Fibroblast of peridontal ligament (primary cell): ENCODE measurements around the gene KNOP1.
A peak's percentile ranks its signal among the peaks of the same experiment; 100 is the strongest.

Experiments used
- DNase-seq: peaks from one replicate; pipeline ENCODE4 v3.0.0-alpha.2; 2010; ENCODE audit errors: extremely low read depth

The KNOP1 gene

GRCh38 chr16:19717741-19718623, at the start of gene KNOP1, which contains the start of gene IQCK:
TSS of gene KNOP1 (minus strand) at chr16:19718227. CDS start at chr16:19715035, 3,192 bp downstream.
TSS of gene IQCK (plus strand) at chr16:19718271. CDS start at chr16:19718307, 36 bp downstream.
- DNase-seq, result peak; percentile 81

GRCh38 chr16:19767497-19767896, 49.5 kb upstream of the KNOP1 start:
- DNase-seq, result no peak

GRCh38 chr16:19766988-19767387, 49.0 kb upstream of the KNOP1 start:
- DNase-seq, result no peak

GRCh38 chr16:19766554-19766884, 48.5 kb upstream of the KNOP1 start:
- DNase-seq, result no peak

- DNase-seq, result peak; percentile 53
Measured at GRCh38 chr16:19765860-19766553, 48.0 kb upstream of the KNOP1 start.

- peak; percentile 51 for DNase-seq
Measured at GRCh38 chr16:19760356-19761060, 42.5 kb upstream of the KNOP1 start.

- peak; percentile 57 for DNase-seq
Measured at GRCh38 chr16:19757762-19758595, 40.0 kb upstream of the KNOP1 start.

- peak; percentile 39 for DNase-seq
Measured at GRCh38 chr16:19757026-19757425, 39.0 kb upstream of the KNOP1 start.

GRCh38 chr16:19755268-19755667, 37.2 kb upstream of the KNOP1 start:
- DNase-seq, result no peak

GRCh38 chr16:19754644-19755036, 36.6 kb upstream of the KNOP1 start:
- no peak for DNase-seq

GRCh38 chr16:19753815-19754643, 36.0 kb upstream of the KNOP1 start:
- DNase-seq, result peak; percentile 48

- DNase-seq, result no peak
Measured at GRCh38 chr16:19751478-19752385, 33.7 kb upstream of the KNOP1 start.

GRCh38 chr16:19749571-19750080, 31.6 kb upstream of the KNOP1 start:
- DNase-seq, result no peak

GRCh38 chr16:19748389-19749168, 30.6 kb upstream of the KNOP1 start:
- DNase-seq, result no peak

GRCh38 chr16:19746561-19746960, 28.5 kb upstream of the KNOP1 start:
- DNase-seq, result no peak

GRCh38 chr16:19745286-19746010, 27.4 kb upstream of the KNOP1 start:
- peak; percentile 68 for DNase-seq

GRCh38 chr16:19744670-19745069, 26.6 kb upstream of the KNOP1 start:
- DNase-seq, result no peak

- DNase-seq, result no peak
Measured at GRCh38 chr16:19743816-19744159, 25.8 kb upstream of the KNOP1 start.
